Measurements from ENCODE around the gene WDR64. TPM values are rescaled to one million over a fixed set of nuclear protein-coding genes. Genes with fewer than 3 reads are reported as not detected.
A peak's percentile ranks its signal among the peaks of the same experiment; 100 is the strongest.
"Not testable (repeated sequence)": the region's sequence is repeated elsewhere in the genome, so short reads cannot be mapped to it uniquely, and the experiment has no call there.

WDR64 gene
- total RNA-seq, 2 experiments from 2014 or later: 0.12 TPM

GRCh38 chr1:241648159-241648558, 3.9 kb upstream of the WDR64 start:
- no peak for DNase-seq

GRCh38 chr1:241654019-241654418, 1.9 kb downstream of the WDR64 start:
- no peaks in the 10 kb centered on the region for H3K36me3 Mint-ChIP-seq
- no peak overlapping the region for H3K27ac Mint-ChIP-seq
- H3K4me3 Mint-ChIP-seq: no peak overlapping the region
- DNase-seq: no peak
- no peaks in the 10 kb centered on the region for H3K9me3 Mint-ChIP-seq (ENCODE audit: low read depth)
- no peak for ATAC-seq
- H3K27me3 Mint-ChIP-seq: no peaks in the 10 kb centered on the region
- H3K4me1 Mint-ChIP-seq: no peaks in the 10 kb centered on the region
- CTCF ChIA-PET: no interaction called here

More at GRCh38 chr1:241648159-241648558, 3.9 kb upstream of the WDR64 start:
- CTCF ChIA-PET: no interaction called here
- Mint-ChIP-seq H3K36me3 (peaks cover 3% of the 10 kb centered on the region), H3K27ac (no peak overlapping the region), H3K27me3 (peaks cover 2% of the 10 kb centered on the region), H3K4me1 (peaks cover 7% of the 10 kb centered on the region), H3K4me3 (no peak overlapping the region), H3K9me3 (ENCODE audit: low read depth) (no peaks in the 10 kb centered on the region)
- no peak for ATAC-seq

GRCh38 chr1:241654641-241655040, 2.6 kb downstream of the WDR64 start:
- Mint-ChIP-seq H3K9me3 (ENCODE audit: low read depth) (no peaks in the 10 kb centered on the region), H3K27ac (no peak overlapping the region), H3K27me3 (no peaks in the 10 kb centered on the region), H3K4me1 (no peaks in the 10 kb centered on the region), H3K4me3 (no peak overlapping the region), H3K36me3 (no peaks in the 10 kb centered on the region)
- ATAC-seq: no peak
- no peak for DNase-seq
- CTCF ChIA-PET: no interaction called here

- CTCF ChIA-PET: no interaction called here
- no peaks in the 10 kb centered on the region for H3K9me3 Mint-ChIP-seq (ENCODE audit: low read depth)
- H3K27me3 Mint-ChIP-seq: no peaks in the 10 kb centered on the region
- ATAC-seq (no peak), DNase-seq (no peak)
- no peak overlapping the region for H3K27ac Mint-ChIP-seq
- no peaks in the 10 kb centered on the region for H3K4me1 Mint-ChIP-seq
- no peak overlapping the region for H3K4me3 Mint-ChIP-seq
- H3K36me3 Mint-ChIP-seq: no peaks in the 10 kb centered on the region
Measured at GRCh38 chr1:241658081-241658793, 6.2 kb downstream of the WDR64 start.

- DNase-seq; H3K36me3 Mint-ChIP-seq; H3K27ac Mint-ChIP-seq; H3K4me1 Mint-ChIP-seq; ATAC-seq; H3K4me3 Mint-ChIP-seq; H3K27me3 Mint-ChIP-seq; H3K9me3 Mint-ChIP-seq (ENCODE audit: low read depth); CTCF ChIA-PET: not testable (repeated sequence)
Measured at GRCh38 chr1:241659016-241659415, 6.9 kb downstream of the WDR64 start.

GRCh38 chr1:241660424-241660972, 8.4 kb downstream of the WDR64 start:
- H3K27me3 Mint-ChIP-seq: no peaks in the 10 kb centered on the region
- ATAC-seq (no peak), DNase-seq (no peak)
- no peaks in the 10 kb centered on the region for H3K9me3 Mint-ChIP-seq (ENCODE audit: low read depth)
- no peak overlapping the region for H3K27ac Mint-ChIP-seq
- no peaks in the 10 kb centered on the region for H3K36me3 Mint-ChIP-seq
- CTCF ChIA-PET: no interaction called here
- H3K4me3 Mint-ChIP-seq: no peak overlapping the region
- H3K4me1 Mint-ChIP-seq: no peaks in the 10 kb centered on the region

- Mint-ChIP-seq H3K27ac (no peak overlapping the region), H3K36me3 (no peaks in the 10 kb centered on the region), H3K4me1 (no peaks in the 10 kb centered on the region), H3K9me3 (ENCODE audit: low read depth) (no peaks in the 10 kb centered on the region), H3K27me3 (no peaks in the 10 kb centered on the region), H3K4me3 (no peak overlapping the region)
- CTCF ChIA-PET: no interaction called here
- DNase-seq: no peak
- no peak for ATAC-seq
Measured at GRCh38 chr1:241666419-241666818, 14.3 kb downstream of the WDR64 start.

- no peak overlapping the region for H3K4me3 Mint-ChIP-seq
- peaks cover 5% of the 10 kb centered on the region for H3K4me1 Mint-ChIP-seq
- H3K36me3 Mint-ChIP-seq: no peaks in the 10 kb centered on the region
- no peak overlapping the region for H3K27ac Mint-ChIP-seq
- DNase-seq (no peak), ATAC-seq (no peak)
- H3K9me3 Mint-ChIP-seq (ENCODE audit: low read depth): no peaks in the 10 kb centered on the region
- no peaks in the 10 kb centered on the region for H3K27me3 Mint-ChIP-seq
- CTCF ChIA-PET: no interaction called here
Measured at GRCh38 chr1:241672301-241672700, 20.2 kb downstream of the WDR64 start.

GRCh38 chr1:241674805-241675384, 22.8 kb downstream of the WDR64 start:
- Mint-ChIP-seq H3K4me3 (no peak overlapping the region), H3K4me1 (peaks cover 12% of the 10 kb centered on the region), H3K27me3 (no peaks in the 10 kb centered on the region), H3K36me3 (no peaks in the 10 kb centered on the region), H3K27ac (no peak overlapping the region), H3K9me3 (ENCODE audit: low read depth) (no peaks in the 10 kb centered on the region)
- DNase-seq: no peak
- ATAC-seq: no peak
- CTCF ChIA-PET: no interaction called here

GRCh38 chr1:241675983-241676382, 23.9 kb downstream of the WDR64 start:
- Mint-ChIP-seq H3K9me3 (ENCODE audit: low read depth) (no peaks in the 10 kb centered on the region), H3K27ac (no peak overlapping the region), H3K4me3 (no peak overlapping the region), H3K27me3 (no peaks in the 10 kb centered on the region), H3K36me3 (no peaks in the 10 kb centered on the region), H3K4me1 (peaks cover 12% of the 10 kb centered on the region)
- DNase-seq: no peak
- CTCF ChIA-PET: no interaction called here
- no peak for ATAC-seq

GRCh38 chr1:241677201-241677600, 25.1 kb downstream of the WDR64 start:
- H3K4me1 Mint-ChIP-seq: peaks cover 12% of the 10 kb centered on the region
- CTCF ChIA-PET: interaction anchor here (1.2 to 2.5 kb wide), 2 partner anchors 8 to 66 kb away, joined by 3 to 6 read pairs; no protein-coding TSS in a partner anchor
- no peaks in the 10 kb centered on the region for H3K36me3 Mint-ChIP-seq
- H3K27me3 Mint-ChIP-seq: no peaks in the 10 kb centered on the region
- DNase-seq: no peak
- ATAC-seq: peak; percentile 86
- H3K4me3 Mint-ChIP-seq: peak overlapping the region; percentile 70
- H3K9me3 Mint-ChIP-seq (ENCODE audit: low read depth): no peaks in the 10 kb centered on the region
- H3K27ac Mint-ChIP-seq: peak overlapping the region; percentile 73

GRCh38 chr1:241678536-241678935, 26.5 kb downstream of the WDR64 start:
- CTCF ChIA-PET: interaction anchor here (2.5 kb wide), 1 partner anchor 9 kb away, joined by 6 read pairs; no protein-coding TSS in a partner anchor
- H3K36me3 Mint-ChIP-seq: no peaks in the 10 kb centered on the region
- no peak overlapping the region for H3K4me3 Mint-ChIP-seq
- no peaks in the 10 kb centered on the region for H3K9me3 Mint-ChIP-seq (ENCODE audit: low read depth)
- peaks cover 12% of the 10 kb centered on the region for H3K4me1 Mint-ChIP-seq
- DNase-seq: no peak
- H3K27me3 Mint-ChIP-seq: no peaks in the 10 kb centered on the region
- no peak overlapping the region for H3K27ac Mint-ChIP-seq
- no peak for ATAC-seq

- H3K36me3 Mint-ChIP-seq: no peaks in the 10 kb centered on the region
- no peak overlapping the region for H3K4me3 Mint-ChIP-seq
- no peaks in the 10 kb centered on the region for H3K27me3 Mint-ChIP-seq
- ATAC-seq: no peak
- H3K4me1 Mint-ChIP-seq: peaks cover 12% of the 10 kb centered on the region
- CTCF ChIA-PET: interaction anchor here (2.5 kb wide), 1 partner anchor 10 kb away, joined by 6 read pairs; no protein-coding TSS in a partner anchor
- no peak overlapping the region for H3K27ac Mint-ChIP-seq
- H3K9me3 Mint-ChIP-seq (ENCODE audit: low read depth): no peaks in the 10 kb centered on the region
- no peak for DNase-seq
Measured at GRCh38 chr1:241679404-241679803, 27.3 kb downstream of the WDR64 start.

- no peak overlapping the region for H3K27ac Mint-ChIP-seq
- no peaks in the 10 kb centered on the region for H3K36me3 Mint-ChIP-seq
- CTCF ChIA-PET: interaction anchor here (2.5 kb wide), 1 partner anchor 10 kb away, joined by 6 read pairs; no protein-coding TSS in a partner anchor
- H3K27me3 Mint-ChIP-seq: no peaks in the 10 kb centered on the region
- no peak for ATAC-seq
- no peak for DNase-seq
- peaks cover 12% of the 10 kb centered on the region for H3K4me1 Mint-ChIP-seq
- no peaks in the 10 kb centered on the region for H3K9me3 Mint-ChIP-seq (ENCODE audit: low read depth)
- H3K4me3 Mint-ChIP-seq: no peak overlapping the region
Measured at GRCh38 chr1:241679961-241680360, 27.9 kb downstream of the WDR64 start.
